Panc1 (cell line): ENCODE results near the gene MITF.

ENCODE experiments used
- CTCF ChIP-seq: fragments of 450-650 bp; IDR thresholded peaks from 2 replicates; pipeline ENCODE4 v1.5.1; 2017; ENCODE audit warnings: mild to moderate bottlenecking
- POLR2AphosphoS5 ChIP-seq: IDR thresholded peaks from 2 replicates; pipeline ENCODE4 v1.6.1; 2012; ENCODE audit warnings: mild to moderate bottlenecking, low read depth, low read length, moderate library complexity
- REST ChIP-seq, 2 experiments: IDR thresholded peaks; 2 replicates each; pipeline ENCODE4 v1.6.1; 2011 to 2012; ENCODE audit warnings: low read depth in 2 of 2, control low read depth in 1 of 2, low read length in 1 of 2, mild to moderate bottlenecking in 1 of 2, moderate library complexity in 1 of 2; ENCODE audit not compliant: insufficient read depth in 1 of 2
- SIN3A ChIP-seq: IDR thresholded peaks from 2 replicates; pipeline ENCODE4 v1.6.1; 2012; ENCODE audit warnings: low read depth, mild to moderate bottlenecking, low read length, moderate library complexity, borderline replicate concordance; ENCODE audit not compliant: insufficient read depth
- TCF7L2 ChIP-seq: IDR thresholded peaks from 2 replicates; pipeline ENCODE4 v1.6.1; 2011; ENCODE audit warnings: mild to moderate bottlenecking, low read depth, low read length, inconsistent platforms

- TF ChIP-seq SIN3A: no peak
- no peak for TF ChIP-seq CTCF
- no peak for TF ChIP-seq POLR2AphosphoS5
- no peak for TF ChIP-seq REST (IDR thresholded peaks at IDR 0.05; ENCODE audit: insufficient read depth in 1 of 2, low read depth in 2 of 2, low read length in 1 of 2)
- no peak for TF ChIP-seq TCF7L2
Measured at GRCh38 chr3:69787436-69788168, 48.3 kb downstream of the MITF start.
